ENCODE data around the gene CAGE1. TPM values are rescaled to one million over a fixed set of nuclear protein-coding genes. Genes with fewer than 3 reads are reported as not detected.

CAGE1 gene
- total RNA-seq, 2 donors from 2014 or later = not detected

GRCh38 chr6:7417684-7418083, 28.1 kb upstream of the CAGE1 start:
- Histone ChIP-seq H3K27ac (no peak overlapping the region), H3K27me3 (no peaks in the 10 kb centered on the region), H3K9ac (ENCODE audit: low read depth in 2 of 2, low read length in 2 of 2) (no peak overlapping the region), H3K4me3 (no peak overlapping the region), H3K9me3 (no peaks in the 10 kb centered on the region), H3K36me3 (no peaks in the 10 kb centered on the region), H3K4me1 (no peaks in the 10 kb centered on the region)
- intact Hi-C loops (cut with DNase I) = no loop called here
- DNase-seq = no peak
- TF ChIP-seq CTCF (IDR thresholded peaks at IDR 0.05) = no peak

GRCh38 chr6:7414811-7415210, 25.3 kb upstream of the CAGE1 start:
- DNase-seq = no peak
- no peaks in the 10 kb centered on the region for H3K36me3 ChIP-seq
- H3K27ac ChIP-seq = no peak overlapping the region

GRCh38 chr6:7413151-7413823, 23.7 kb upstream of the CAGE1 start:
- DNase-seq = no peak
- peak overlapping the region; percentile 58 for H3K27ac ChIP-seq
- intact Hi-C loops (cut with DNase I) = no loop called here
- H3K9me3 ChIP-seq = no peaks in the 10 kb centered on the region
- no peaks in the 10 kb centered on the region for H3K4me1 ChIP-seq
- H3K4me3 ChIP-seq = no peak overlapping the region
- H3K36me3 ChIP-seq = no peaks in the 10 kb centered on the region
- no peaks in the 10 kb centered on the region for H3K27me3 ChIP-seq
- peak overlapping the region in 1 of 2 donors; percentile 60 for H3K9ac ChIP-seq (ENCODE audit: low read depth in 2 of 2, low read length in 2 of 2)
- TF ChIP-seq CTCF (IDR thresholded peaks at IDR 0.05) = no peak

More at GRCh38 chr6:7414811-7415210, 25.3 kb upstream of the CAGE1 start:
- no peak overlapping the region for H3K9ac ChIP-seq (ENCODE audit: low read depth in 2 of 2, low read length in 2 of 2)
- no peaks in the 10 kb centered on the region for H3K4me1 ChIP-seq
- H3K27me3 ChIP-seq = no peaks in the 10 kb centered on the region
- no peak for TF ChIP-seq CTCF (IDR thresholded peaks at IDR 0.05)
- intact Hi-C loops (cut with DNase I) = no loop called here
- H3K4me3 ChIP-seq = no peak overlapping the region
- H3K9me3 ChIP-seq = no peaks in the 10 kb centered on the region

- Histone ChIP-seq H3K9ac (ENCODE audit: low read depth in 2 of 2, low read length in 2 of 2) (no peak overlapping the region), H3K36me3 (no peaks in the 10 kb centered on the region), H3K4me1 (no peaks in the 10 kb centered on the region), H3K27me3 (no peaks in the 10 kb centered on the region), H3K27ac (no peak overlapping the region), H3K9me3 (no peaks in the 10 kb centered on the region), H3K4me3 (no peak overlapping the region)
- intact Hi-C loops (cut with DNase I) = no loop called here
- no peak for TF ChIP-seq CTCF (IDR thresholded peaks at IDR 0.05)
- no peak for DNase-seq
Observed at GRCh38 chr6:7411328-7411727, 21.8 kb upstream of the CAGE1 start.

GRCh38 chr6:7410851-7411250, 21.3 kb upstream of the CAGE1 start:
- H3K36me3 ChIP-seq = no peaks in the 10 kb centered on the region
- H3K9me3 ChIP-seq = no peaks in the 10 kb centered on the region
- no peaks in the 10 kb centered on the region for H3K4me1 ChIP-seq
- no peak for TF ChIP-seq CTCF (IDR thresholded peaks at IDR 0.05)
- H3K27ac ChIP-seq = no peak overlapping the region
- DNase-seq = no peak
- H3K27me3 ChIP-seq = no peaks in the 10 kb centered on the region
- H3K9ac ChIP-seq (ENCODE audit: low read depth in 2 of 2, low read length in 2 of 2) = no peak overlapping the region
- no peak overlapping the region for H3K4me3 ChIP-seq
- intact Hi-C loops (cut with DNase I) = no loop called here
